K562 (cell line): ENCODE data around the gene TBX1. TPM values are rescaled to one million over a fixed set of nuclear protein-coding genes. Genes with fewer than 3 reads are reported as not detected.

ENCODE experiments used
- FOXK2 ChIP-seq, 2 experiments: fragments of 450-650 bp; IDR thresholded peaks in 1 of 2; conservative IDR thresholded peaks in 1 of 2; 2 replicates each; pipeline ENCODE4 v1.6.1; 2016; ENCODE audit warnings: low read depth in 2 of 2, mild to moderate bottlenecking in 1 of 2
- GABPB1 ChIP-seq: sonication (generic); formaldehyde crosslinking; IDR thresholded peaks from 2 replicates; pipeline ENCODE4 v1.8.0; 2022; ENCODE audit warnings: mild to moderate bottlenecking, missing genetic modification reagents
- HDAC1 ChIP-seq, 2 experiments: fragments of 450-650 bp; IDR thresholded peaks; 2 replicates each; pipeline ENCODE4 v1.6.1; 2016 to 2017; ENCODE audit warnings: inconsistent platforms in 1 of 2, mild to moderate bottlenecking in 1 of 2, moderate library complexity in 1 of 2
- HDAC2 ChIP-seq: fragments of 450-650 bp; IDR thresholded peaks from 2 replicates; pipeline ENCODE4 v1.6.1; 2016; ENCODE audit warnings: mild to moderate bottlenecking
- HMGN3 ChIP-seq: IDR thresholded peaks from 2 replicates; pipeline ENCODE4 v1.6.1; 2011; ENCODE audit warnings: borderline replicate concordance, low read depth, mild to moderate bottlenecking, mixed read lengths, low read length; ENCODE audit not compliant: insufficient read length; ENCODE audit errors: extremely low read depth
- HNRNPL ChIP-seq: fragments of 200-400 bp; formaldehyde crosslinking; IDR thresholded peaks from 2 replicates; pipeline ENCODE4 v1.6.1; 2017; ENCODE audit warnings: low read depth, mild to moderate bottlenecking, low read length
- ILF3 ChIP-seq: fragments of 450-650 bp; IDR thresholded peaks from 2 replicates; pipeline ENCODE4 v1.6.1; 2018; ENCODE audit warnings: antibody characterized with exemption, mild to moderate bottlenecking, moderate library complexity, borderline replicate concordance
- RBBP5 ChIP-seq: fragments of 200-600 bp; sonication (generic); IDR thresholded peaks from 2 replicates; pipeline ENCODE4 v1.6.1; 2012; ENCODE audit warnings: borderline replicate concordance, mild to moderate bottlenecking, low read length, control low read depth, inconsistent platforms; ENCODE audit not compliant: insufficient read depth, poor library complexity, severe bottlenecking
- ZNF584 ChIP-seq: fragments of 200-800 bp; sonication (Bioruptor generic); IDR thresholded peaks from 2 replicates; pipeline ENCODE4 v1.6.1; 2016; ENCODE audit warnings: low read depth, mild to moderate bottlenecking, missing genetic modification characterization, missing compliant biosample characterization
- ZNF764 ChIP-seq: fragments of 250-450 bp; sonication (Bioruptor Pico); IDR thresholded peaks from 2 replicates; pipeline ENCODE4 v1.4.0; 2020; ENCODE audit warnings: low read depth, mild to moderate bottlenecking, moderate library complexity
- polyA plus RNA-seq, 8 experiments: library from polyadenylated mRNA; depleted of rRNA in 4 of 8; stranded (reverse) in 5 of 8; unstranded in 3 of 8; fragments of >200 nt; fragmentation: Nextera tagmentation in 2 of 8; fragmentation: Illumina TruSeq in 1 of 8; extraction: Ambion mirVana in 2 of 8; extraction: Trizol in 1 of 8; gene quantifications; 2 replicates each; pipeline versions ENCODE4 v1.2.1 to v1.2.3, GENCODE V29; 2011 to 2014; ENCODE audit warnings: inconsistent platforms in 1 of 8, missing spikeins in 1 of 8
- total RNA-seq, 7 experiments: library from RNA; depleted of rRNA in 6 of 7; stranded (reverse); fragments of >200 nt in 6 of 7; fragmentation: Illumina TruSeq in 2 of 7; extraction: Trizol in 2 of 7; gene quantifications; 2 replicates each; pipeline versions ENCODE4 v1.2.1 to v1.2.3, GENCODE V29; 2011 to 2021; ENCODE audit warnings: low replicate concordance in 1 of 7
- TF ChIP-seq, protein P1 (sequence below), 2 experiments: fragments of 450-650 bp; IDR thresholded peaks; 2 replicates each; pipeline ENCODE4 v1.6.1; 2016; ENCODE audit warnings: mild to moderate bottlenecking in 2 of 2, borderline replicate concordance in 1 of 2, low read depth in 1 of 2, moderate library complexity in 1 of 2
- TF ChIP-seq, protein P2 (sequence below): sonication (generic); formaldehyde crosslinking; IDR thresholded peaks from 2 replicates; pipeline ENCODE4 v1.8.0; 2023; ENCODE audit warnings: mild to moderate bottlenecking, missing genetic modification reagents
- TF ChIP-seq, protein P3 (sequence below): sonication (generic); formaldehyde crosslinking; IDR thresholded peaks from 2 replicates; pipeline ENCODE4 v1.8.0; 2022; ENCODE audit warnings: mild to moderate bottlenecking, missing genetic modification reagents

Gene TBX1
- total and polyA plus RNA-seq, 9 of the 15 experiments (the other 6 are each of a cell fraction or from before 2014, with no cell fraction given) = 0.07 to 35.0 (median 3.9) TPM

- TF ChIP-seq, protein P1, sequence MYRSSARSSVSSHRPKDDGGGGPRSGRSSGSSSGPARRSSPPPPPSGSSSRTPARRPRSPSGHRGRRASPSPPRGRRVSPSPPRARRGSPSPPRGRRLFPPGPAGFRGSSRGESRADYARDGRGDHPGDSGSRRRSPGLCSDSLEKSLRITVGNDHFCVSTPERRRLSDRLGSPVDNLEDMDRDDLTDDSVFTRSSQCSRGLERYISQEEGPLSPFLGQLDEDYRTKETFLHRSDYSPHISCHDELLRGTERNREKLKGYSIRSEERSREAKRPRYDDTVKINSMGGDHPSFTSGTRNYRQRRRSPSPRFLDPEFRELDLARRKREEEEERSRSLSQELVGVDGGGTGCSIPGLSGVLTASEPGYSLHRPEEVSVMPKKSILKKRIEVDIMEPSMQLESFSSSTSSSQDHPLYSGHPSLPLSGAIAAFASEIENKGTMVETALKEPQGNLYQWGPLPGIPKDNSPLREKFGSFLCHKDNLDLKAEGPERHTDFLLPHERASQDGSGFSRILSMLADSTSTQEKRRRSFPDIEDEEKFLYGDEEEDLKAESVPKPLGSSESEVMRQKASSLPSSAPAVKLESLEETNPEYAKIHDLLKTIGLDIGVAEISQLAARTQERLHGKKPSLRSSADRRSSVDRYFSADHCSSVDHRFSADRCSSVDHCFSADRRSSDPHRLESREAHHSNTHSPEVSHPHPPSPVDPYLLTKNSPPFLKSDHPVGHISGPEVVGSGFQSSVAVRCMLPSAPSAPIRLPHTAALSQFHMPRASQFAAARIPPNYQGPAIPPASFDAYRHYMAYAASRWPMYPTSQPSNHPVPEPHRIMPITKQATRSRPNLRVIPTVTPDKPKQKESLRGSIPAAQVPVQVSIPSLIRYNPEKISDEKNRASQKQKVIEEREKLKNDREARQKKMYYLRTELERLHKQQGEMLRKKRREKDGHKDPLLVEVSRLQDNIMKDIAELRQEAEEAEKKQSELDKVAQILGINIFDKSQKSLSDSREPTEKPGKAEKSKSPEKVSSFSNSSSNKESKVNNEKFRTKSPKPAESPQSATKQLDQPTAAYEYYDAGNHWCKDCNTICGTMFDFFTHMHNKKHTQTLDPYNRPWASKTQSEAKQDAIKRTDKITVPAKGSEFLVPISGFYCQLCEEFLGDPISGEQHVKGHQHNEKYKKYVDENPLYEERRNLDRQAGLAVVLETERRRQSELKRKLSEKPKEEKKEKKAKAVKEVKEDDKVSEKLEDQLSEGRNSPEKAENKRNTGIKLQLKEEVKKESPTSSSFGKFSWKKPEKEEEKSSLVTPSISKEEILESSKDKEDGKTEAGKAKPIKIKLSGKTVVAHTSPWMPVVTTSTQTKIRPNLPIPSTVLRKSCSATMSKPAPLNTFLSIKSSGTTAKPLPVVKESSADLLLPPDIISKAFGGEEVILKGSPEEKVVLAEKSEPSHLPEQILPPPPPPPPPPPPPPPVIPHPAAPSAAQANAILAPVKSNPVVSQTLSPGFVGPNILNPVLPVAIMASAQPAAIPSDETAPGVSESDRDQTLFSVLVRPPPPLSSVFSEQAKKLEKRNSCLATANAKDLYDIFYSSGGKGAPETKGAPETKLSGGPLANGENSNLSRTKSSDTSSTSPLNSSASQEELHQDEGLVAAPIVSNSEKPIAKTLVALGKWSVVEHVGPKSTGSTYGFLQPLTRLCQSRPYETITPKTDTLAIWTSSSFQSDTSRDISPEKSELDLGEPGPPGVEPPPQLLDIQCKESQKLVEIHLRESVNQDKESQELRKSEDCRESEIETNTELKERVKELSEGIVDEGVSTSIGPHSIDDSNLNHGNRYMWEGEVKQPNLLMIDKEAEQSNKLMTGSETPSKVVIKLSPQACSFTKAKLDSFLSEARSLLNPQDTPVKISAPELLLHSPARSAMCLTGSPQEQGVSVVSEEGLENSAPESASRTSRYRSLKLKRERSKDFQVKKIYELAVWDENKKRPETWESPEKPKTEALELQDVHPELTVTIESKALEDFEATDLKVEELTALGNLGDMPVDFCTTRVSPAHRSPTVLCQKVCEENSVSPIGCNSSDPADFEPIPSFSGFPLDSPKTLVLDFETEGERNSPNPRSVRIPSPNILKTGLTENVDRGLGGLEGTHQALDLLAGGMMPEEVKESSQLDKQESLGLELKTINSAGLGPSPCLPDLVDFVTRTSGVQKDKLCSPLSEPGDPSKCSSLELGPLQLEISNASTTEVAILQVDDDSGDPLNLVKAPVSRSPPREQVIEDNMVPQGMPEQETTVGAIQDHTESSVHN (IDR thresholded peaks at IDR 0.05; ENCODE audit: borderline replicate concordance in 1 of 2, low read depth in 1 of 2) = no peak
- TF ChIP-seq HDAC1 (IDR thresholded peaks at IDR 0.05) (peak in 1 of 2 experiments; percentile 89; a peak in 2 of 4 replicates), ILF3 (no peak), HDAC2 (no peak), ZNF764 (CRISPR knock-in tag) (no peak), HMGN3 (peak; percentile 19), RBBP5 (peak; percentile 6), GABPB1 (CRISPR knock-in tag) (no peak), HNRNPL (no peak), FOXK2 (conservative IDR thresholded peaks at IDR 0.05 in 1 of 2, IDR thresholded peaks at IDR 0.05 in 1 of 2; ENCODE audit: low read depth in 2 of 2) (0 out of 4 replicates have a peak, but pooled peaks of 1 of the 2 experiments have one; percentile 36), ZNF584 (CRISPR knock-in tag) (no peak)
- TF ChIP-seq, protein P2, sequence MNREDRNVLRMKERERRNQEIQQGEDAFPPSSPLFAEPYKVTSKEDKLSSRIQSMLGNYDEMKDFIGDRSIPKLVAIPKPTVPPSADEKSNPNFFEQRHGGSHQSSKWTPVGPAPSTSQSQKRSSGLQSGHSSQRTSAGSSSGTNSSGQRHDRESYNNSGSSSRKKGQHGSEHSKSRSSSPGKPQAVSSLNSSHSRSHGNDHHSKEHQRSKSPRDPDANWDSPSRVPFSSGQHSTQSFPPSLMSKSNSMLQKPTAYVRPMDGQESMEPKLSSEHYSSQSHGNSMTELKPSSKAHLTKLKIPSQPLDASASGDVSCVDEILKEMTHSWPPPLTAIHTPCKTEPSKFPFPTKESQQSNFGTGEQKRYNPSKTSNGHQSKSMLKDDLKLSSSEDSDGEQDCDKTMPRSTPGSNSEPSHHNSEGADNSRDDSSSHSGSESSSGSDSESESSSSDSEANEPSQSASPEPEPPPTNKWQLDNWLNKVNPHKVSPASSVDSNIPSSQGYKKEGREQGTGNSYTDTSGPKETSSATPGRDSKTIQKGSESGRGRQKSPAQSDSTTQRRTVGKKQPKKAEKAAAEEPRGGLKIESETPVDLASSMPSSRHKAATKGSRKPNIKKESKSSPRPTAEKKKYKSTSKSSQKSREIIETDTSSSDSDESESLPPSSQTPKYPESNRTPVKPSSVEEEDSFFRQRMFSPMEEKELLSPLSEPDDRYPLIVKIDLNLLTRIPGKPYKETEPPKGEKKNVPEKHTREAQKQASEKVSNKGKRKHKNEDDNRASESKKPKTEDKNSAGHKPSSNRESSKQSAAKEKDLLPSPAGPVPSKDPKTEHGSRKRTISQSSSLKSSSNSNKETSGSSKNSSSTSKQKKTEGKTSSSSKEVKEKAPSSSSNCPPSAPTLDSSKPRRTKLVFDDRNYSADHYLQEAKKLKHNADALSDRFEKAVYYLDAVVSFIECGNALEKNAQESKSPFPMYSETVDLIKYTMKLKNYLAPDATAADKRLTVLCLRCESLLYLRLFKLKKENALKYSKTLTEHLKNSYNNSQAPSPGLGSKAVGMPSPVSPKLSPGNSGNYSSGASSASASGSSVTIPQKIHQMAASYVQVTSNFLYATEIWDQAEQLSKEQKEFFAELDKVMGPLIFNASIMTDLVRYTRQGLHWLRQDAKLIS (CRISPR knock-in tag) = no peak
- TF ChIP-seq, protein P3, sequence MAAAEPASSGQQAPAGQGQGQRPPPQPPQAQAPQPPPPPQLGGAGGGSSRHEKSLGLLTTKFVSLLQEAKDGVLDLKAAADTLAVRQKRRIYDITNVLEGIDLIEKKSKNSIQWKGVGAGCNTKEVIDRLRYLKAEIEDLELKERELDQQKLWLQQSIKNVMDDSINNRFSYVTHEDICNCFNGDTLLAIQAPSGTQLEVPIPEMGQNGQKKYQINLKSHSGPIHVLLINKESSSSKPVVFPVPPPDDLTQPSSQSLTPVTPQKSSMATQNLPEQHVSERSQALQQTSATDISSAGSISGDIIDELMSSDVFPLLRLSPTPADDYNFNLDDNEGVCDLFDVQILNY = no peak
Observed at GRCh38 chr22:19816372-19817119, 56.0 kb downstream of the TBX1 start (continued).
